ENCODE results near the gene ACTR5. TPM values are rescaled to one million over a fixed set of nuclear protein-coding genes. Genes with fewer than 3 reads are reported as not detected.
"Not testable (repeated sequence)": the region's sequence is repeated elsewhere in the genome, so short reads cannot be mapped to it uniquely, and the experiment has no call there.

The ACTR5 gene
- polyA plus RNA-seq, 4 donors = 7.9 to 10.7 (median 9.1) TPM

DNA sequence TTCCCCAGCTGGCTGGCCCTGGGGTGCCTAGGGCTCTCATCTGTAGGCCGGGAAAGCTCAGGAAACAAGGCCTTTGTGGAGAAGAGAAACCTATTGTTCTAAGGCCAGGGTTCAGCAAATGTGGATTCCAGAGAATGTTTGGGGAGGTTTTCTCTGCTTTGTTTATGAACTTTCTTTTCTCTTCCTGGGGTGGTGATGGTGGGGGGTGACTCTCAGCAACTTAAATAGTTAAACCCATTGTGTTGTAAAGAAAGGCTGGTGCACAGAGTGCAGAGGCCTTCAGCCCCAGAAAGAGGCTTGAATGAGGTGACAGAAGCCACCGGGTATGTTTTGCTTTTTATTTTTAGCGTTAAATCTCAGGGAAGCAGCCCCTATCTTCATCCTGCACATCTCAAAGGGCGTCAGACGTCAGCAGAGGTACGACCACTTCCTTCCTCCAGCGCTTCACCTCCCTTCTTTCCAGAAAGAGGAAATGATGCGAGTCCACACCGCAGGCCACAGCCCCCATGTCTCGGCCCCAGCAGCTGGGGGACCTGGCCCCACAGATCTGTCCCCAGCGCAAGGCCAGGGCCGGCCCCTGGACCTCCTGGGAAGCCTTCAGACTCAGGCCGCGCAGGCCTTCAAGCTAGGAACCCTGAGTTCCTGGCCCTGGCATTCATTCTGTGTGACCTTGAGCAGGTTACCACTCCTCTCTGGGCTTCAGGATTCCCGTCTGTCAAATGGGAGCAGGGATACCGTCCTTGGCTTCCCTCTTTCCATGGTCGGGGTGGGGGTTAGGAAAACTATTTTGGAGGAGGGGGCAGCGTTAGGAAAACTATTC, 56.6 kb downstream of the ACTR5 start:
- DNase-seq (ENCODE audit: low read depth in 4 of 4, low spot score in 3 of 4) = no peak

DNA sequence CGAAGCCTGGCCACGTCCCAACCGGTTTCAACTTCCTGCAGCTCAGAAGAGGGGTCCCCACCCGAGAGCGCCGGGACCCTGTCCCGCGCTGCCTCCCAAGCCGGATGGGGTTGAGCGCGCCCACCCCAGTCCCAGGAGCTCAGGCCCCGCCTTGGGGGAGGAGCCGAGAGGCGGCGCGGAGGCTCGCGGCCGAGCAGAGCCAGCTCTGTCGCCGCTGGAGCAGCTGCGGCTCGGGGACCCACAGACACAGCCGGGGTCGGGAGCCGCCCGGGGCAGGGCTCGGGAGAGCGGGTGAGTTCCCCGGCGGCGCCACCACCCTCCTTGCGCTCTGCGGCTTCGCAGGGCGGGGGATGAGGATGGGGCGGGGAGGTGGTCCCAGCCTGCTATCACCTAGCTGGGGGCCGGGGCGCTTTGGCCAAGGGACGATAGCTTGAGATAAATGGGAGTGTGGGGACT, 57.3 kb downstream of the ACTR5 start, which contains the start of gene PPP1R16B:
Gene PPP1R16B, plus strand, starts transcription at position 196 of the 456 bp plus-strand sequence. CDS start 30,229 bp downstream, outside the sequence.
- DNase-seq (ENCODE audit: low read depth in 4 of 4, low spot score in 3 of 4) = no peak

DNA sequence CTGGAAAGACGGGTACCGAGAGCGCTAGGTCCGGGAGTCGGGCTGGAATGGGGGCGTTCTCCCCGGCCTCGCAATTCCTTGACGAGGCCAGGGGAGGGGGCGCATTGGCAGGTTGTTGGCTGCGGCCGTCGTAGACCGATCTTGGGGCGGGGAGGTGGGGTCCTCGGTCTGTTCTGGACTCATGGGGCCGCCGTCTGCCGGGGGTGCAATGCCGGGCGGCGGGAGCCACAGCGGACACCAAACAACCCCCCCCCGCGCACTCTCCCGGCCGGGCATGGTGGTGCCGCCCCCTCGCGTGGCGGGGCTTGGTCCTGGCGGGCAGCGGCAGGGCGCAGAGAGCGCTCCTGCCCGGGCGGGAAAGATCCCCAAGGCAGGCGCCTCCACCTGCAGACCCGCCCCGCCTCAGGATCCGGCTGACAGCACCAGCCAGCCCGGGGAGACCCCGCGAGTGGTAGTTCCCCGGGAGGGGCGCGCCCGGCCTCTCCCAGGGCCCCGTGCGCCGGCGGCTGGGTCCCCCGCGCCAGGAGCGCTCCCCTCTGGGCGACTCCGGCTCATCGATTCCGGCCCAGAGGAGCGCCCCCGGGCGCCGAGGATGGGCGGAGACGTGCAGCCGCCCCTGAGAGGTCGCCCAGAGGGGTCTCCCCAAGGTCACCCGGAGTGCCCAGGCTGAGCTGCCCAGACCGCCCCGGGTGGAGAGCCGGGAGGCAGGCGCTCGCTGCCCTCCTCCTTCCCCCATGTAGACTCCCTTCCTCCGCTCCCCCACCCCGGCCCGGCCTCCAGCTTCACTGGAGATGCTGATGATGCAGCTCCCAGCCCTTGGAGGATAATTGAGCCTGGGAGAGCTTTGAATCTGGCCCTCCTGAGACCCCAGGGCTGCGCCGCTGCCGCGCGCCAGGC, 57.9 kb downstream of the ACTR5 start:
- no peak for DNase-seq (ENCODE audit: low read depth in 4 of 4, low spot score in 3 of 4)

- no peak for DNase-seq (ENCODE audit: low read depth in 4 of 4, low spot score in 3 of 4)
These were observed 58.8 kb downstream of the ACTR5 start for GRCh38 chr20:38806855-38807655.

DNA sequence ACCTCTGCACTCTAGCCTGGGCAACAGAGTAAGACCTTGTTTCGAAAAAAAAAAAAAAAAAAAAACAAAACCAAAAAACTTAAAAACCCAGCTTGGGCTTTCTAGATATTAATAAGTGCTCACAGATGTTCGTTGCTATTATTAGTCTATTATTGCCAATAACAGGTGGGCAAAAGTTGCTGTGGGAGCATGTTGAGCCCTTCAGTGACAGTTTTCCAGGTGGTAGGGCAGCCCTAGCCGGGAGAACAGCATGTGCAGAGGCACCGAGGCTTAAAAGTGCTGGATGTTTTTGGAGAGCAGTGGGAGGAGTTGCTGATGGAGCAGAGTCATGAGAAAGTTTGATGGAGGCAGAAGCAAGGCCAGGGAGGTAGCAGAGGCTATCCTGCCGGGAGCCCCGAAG, 61.7 kb downstream of the ACTR5 start:
- no peak for DNase-seq (ENCODE audit: low read depth in 4 of 4, low spot score in 3 of 4)

DNA sequence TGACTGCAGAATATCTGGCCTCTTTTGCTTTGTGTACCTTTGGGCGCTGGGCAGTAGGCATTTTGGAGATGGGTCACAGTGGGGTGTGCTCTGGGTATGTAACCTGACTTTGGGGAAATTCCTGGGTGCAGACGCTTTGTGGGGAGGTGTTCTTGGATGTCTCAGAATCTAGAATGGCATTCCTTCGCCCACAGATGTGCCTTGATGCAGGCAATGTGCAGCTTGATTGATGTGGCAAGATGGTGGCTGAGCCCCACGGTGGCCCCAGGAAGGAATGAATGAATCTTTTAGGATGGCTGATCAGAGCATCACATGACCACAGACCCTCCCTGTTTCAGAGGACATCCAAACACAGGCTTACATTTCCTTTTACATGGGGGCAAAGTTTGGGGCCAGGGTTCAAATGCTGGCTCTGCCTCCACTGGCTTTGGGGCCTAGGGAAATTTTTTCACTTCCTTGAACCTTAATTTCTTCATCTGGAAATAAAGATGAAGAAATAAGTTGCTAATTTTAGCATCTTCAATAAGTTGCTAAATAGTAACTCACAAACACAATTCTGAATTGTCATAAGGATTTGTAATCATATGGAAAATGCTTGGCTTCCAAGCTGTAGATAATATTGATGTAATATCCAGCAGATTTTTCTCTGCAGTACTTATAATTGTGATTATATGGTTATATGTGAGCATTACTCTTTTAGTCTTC, 62.8 kb downstream of the ACTR5 start:
- no peak for DNase-seq (ENCODE audit: low read depth in 4 of 4, low spot score in 3 of 4)

DNA sequence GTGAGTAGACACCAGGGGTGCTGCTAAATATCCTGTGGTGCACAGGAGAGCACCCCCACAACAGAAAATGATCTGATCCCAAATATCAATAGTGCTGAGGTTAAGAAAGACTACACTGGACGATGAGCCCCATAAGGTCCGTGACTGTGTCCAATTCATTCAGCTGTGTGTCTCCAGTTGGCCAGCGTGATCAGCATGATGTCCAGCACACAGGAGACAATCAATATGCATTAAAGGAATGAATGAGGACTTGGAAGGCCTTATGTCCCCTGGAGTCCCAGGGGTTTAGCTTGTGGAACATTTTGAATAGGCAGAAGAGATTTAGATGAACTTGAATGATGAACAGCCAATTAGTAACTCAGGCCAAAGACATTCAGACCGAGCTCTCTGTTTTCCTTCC, 63.5 kb downstream of the ACTR5 start:
- no peak for DNase-seq (ENCODE audit: low read depth in 4 of 4, low spot score in 3 of 4)

DNA sequence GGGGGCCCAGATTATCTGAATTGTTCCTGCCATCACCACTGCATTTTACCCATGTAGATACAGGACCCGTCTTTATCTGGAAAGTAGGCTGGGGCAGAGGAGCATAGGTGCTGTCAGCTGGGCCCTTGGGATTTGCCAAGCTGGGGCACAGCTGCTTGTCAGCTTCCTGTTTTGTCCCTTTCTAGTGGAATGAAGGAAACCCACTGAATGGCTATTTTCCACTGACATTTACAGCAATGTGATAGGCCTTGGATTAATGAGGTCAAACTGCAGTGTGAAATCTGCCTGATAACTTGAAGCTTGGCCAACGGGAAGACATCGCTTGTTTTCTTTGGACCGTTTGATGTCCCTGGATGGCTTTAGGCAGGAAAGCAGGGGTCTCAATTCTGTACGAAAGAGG, 63.9 kb downstream of the ACTR5 start:
- no peak for DNase-seq (ENCODE audit: low read depth in 4 of 4, low spot score in 3 of 4)

- DNase-seq (ENCODE audit: low read depth in 4 of 4, low spot score in 3 of 4) = no peak
These were observed 64.7 kb downstream of the ACTR5 start for GRCh38 chr20:38812709-38813573.

DNA sequence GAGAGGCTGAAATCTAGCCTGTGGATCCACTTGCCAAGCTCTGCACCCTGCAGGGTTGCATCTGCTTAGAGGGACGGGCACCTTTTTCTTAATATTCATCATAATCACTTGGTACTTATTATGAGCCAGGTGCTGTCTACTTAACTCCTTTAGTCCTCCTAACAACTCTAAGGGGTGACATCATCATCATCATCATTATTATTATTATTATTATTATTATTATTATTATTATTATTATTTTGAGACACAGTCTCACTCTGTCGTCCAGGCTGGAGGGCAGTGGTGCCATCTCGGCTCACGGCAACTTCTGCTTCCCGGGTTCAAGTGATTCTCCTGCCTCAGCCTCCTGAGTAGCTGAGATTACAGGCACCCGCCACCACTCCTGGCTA, 65.3 kb downstream of the ACTR5 start:
- DNase-seq (ENCODE audit: low read depth in 4 of 4, low spot score in 3 of 4) = not testable (repeated sequence)

- no peak for DNase-seq (ENCODE audit: low read depth in 4 of 4, low spot score in 3 of 4)
These were observed 67.2 kb downstream of the ACTR5 start for GRCh38 chr20:38815446-38815845.

GRCh38 chr20:38818113-38819065, 70.1 kb downstream of the ACTR5 start:
- no peak for DNase-seq (ENCODE audit: low read depth in 4 of 4, low spot score in 3 of 4)

Other genes with a start within 250 kb of the ACTR5 start
- gene ADIG, start 167.3 kb upstream of the ACTR5 start, polyA plus RNA-seq (ENCODE audit: insufficient read length in 4 of 4) = not detected
- 1 to 10 TPM in 2 of 4 donors, under 1 TPM in 2; 0.12 to 3.7 (median 1.2) TPM for gene ARHGAP40, start 146.7 kb upstream of the ACTR5 start, polyA plus RNA-seq (ENCODE audit: insufficient read length in 4 of 4)
- gene SLC32A1, start 24.0 kb upstream of the ACTR5 start, polyA plus RNA-seq (ENCODE audit: insufficient read length in 4 of 4) = 1 to 10 TPM in 3 of 4 donors, not detected in 1; 1.3 to 2.4 (median 2.0) TPM
- 1 to 10 TPM; 4.5 to 7.5 (median 6.5) TPM for gene PPP1R16B, start 57.2 kb downstream of the ACTR5 start, polyA plus RNA-seq (ENCODE audit: insufficient read length in 4 of 4)
- 10 to 100 TPM; 13.2 to 15.2 (median 13.7) TPM for gene FAM83D, start 178.0 kb downstream of the ACTR5 start, polyA plus RNA-seq (ENCODE audit: insufficient read length in 4 of 4)
- 10 to 100 TPM; 13.5 to 18.9 (median 16.4) TPM for gene DHX35, start 213.9 kb downstream of the ACTR5 start, polyA plus RNA-seq (ENCODE audit: insufficient read length in 4 of 4)